ENCODE measurements around the gene SUCLG2. TPM values are rescaled to one million over a fixed set of nuclear protein-coding genes. Genes with fewer than 3 reads are reported as not detected.

The SUCLG2 gene
- total RNA-seq, 1 experiment from 2014 or later = 38.5 TPM

- Mint-ChIP-seq H3K9me3 (no peaks in the 10 kb centered on the region), H3K36me3 (ENCODE audit: insufficient read depth in 1 of 3, low read depth in 3 of 3) (peaks cover 0 to 3% (median 0%) of the 10 kb centered on the region in 3 experiments; a peak in 2 of 7 replicates), H3K27ac (no peak overlapping the region), H3K4me1 (peaks cover 0 to 2% of the 10 kb centered on the region in 2 experiments; a peak in 1 of 4 replicates), H3K4me3 (no peak overlapping the region), H3K27me3 (ENCODE audit: low read depth) (no peaks in the 10 kb centered on the region)
- H3K18ac ChIP-seq (ENCODE audit: insufficient read length, low read depth, low read length) = no peak overlapping the region
- no peaks in the 10 kb centered on the region for H3K23me2 ChIP-seq (ENCODE audit: insufficient read length, low read depth, low read length, poor library complexity, severe bottlenecking)
- no peak overlapping the region for H2AFZ ChIP-seq (ENCODE audit: low read length)
- no peak overlapping the region for H4K5ac ChIP-seq (ENCODE audit: insufficient read length, low read depth, low read length)
- H3K23ac ChIP-seq (ENCODE audit: insufficient read length, low read depth, low read length) = no peak overlapping the region
- H4K20me1 ChIP-seq (ENCODE audit: control insufficient read depth, insufficient read depth, insufficient read length) = no peaks in the 10 kb centered on the region
- no peak overlapping the region for H4K91ac ChIP-seq (ENCODE audit: insufficient read length, low read depth, low read length)
- H3K4me1 ChIP-seq (ENCODE audit: insufficient read depth, low read length) = no peaks in the 10 kb centered on the region
- H3K9me3 ChIP-seq (ENCODE audit: control insufficient read depth, low read depth, low read length) = no peaks in the 10 kb centered on the region
- no peak overlapping the region for H2BK15ac ChIP-seq (ENCODE audit: low read depth, low read length)
- no peak overlapping the region for H2BK120ac ChIP-seq (ENCODE audit: low read depth, low read length, poor library complexity, severe bottlenecking)
- H3K4ac ChIP-seq (ENCODE audit: low read depth, low read length) = no peak overlapping the region
- no peaks in the 10 kb centered on the region for H3K79me1 ChIP-seq (ENCODE audit: insufficient read depth, low read depth, low read length, poor library complexity, severe bottlenecking)
- DNase-seq = no peak
- H2BK5ac ChIP-seq (ENCODE audit: insufficient read length, low read length) = no peak overlapping the region
- TF ChIP-seq, protein P1, sequence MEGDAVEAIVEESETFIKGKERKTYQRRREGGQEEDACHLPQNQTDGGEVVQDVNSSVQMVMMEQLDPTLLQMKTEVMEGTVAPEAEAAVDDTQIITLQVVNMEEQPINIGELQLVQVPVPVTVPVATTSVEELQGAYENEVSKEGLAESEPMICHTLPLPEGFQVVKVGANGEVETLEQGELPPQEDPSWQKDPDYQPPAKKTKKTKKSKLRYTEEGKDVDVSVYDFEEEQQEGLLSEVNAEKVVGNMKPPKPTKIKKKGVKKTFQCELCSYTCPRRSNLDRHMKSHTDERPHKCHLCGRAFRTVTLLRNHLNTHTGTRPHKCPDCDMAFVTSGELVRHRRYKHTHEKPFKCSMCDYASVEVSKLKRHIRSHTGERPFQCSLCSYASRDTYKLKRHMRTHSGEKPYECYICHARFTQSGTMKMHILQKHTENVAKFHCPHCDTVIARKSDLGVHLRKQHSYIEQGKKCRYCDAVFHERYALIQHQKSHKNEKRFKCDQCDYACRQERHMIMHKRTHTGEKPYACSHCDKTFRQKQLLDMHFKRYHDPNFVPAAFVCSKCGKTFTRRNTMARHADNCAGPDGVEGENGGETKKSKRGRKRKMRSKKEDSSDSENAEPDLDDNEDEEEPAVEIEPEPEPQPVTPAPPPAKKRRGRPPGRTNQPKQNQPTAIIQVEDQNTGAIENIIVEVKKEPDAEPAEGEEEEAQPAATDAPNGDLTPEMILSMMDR (conservative IDR thresholded peaks at IDR 0.05) = no peak
- H2BK12ac ChIP-seq (ENCODE audit: insufficient read length, low read depth, low read length) = no peak overlapping the region
- H3K4me2 ChIP-seq (ENCODE audit: insufficient read depth, insufficient read length, low read length) = no peak overlapping the region
- H3K56ac ChIP-seq (ENCODE audit: insufficient read length, low read depth, low read length) = no peak overlapping the region
- H3K9ac ChIP-seq (ENCODE audit: extremely low read depth, insufficient read length, low read length) = no peak overlapping the region
- no CpG with 5 or more reads among the region's 3 CpGs for WGBS (ENCODE audit: extremely low coverage, insufficient read length, low lambda C conversion rate)
- H3K27me3 ChIP-seq (ENCODE audit: insufficient read depth, low read length) = no peaks in the 10 kb centered on the region
- H3K14ac ChIP-seq (ENCODE audit: insufficient read depth, low read length) = no peak overlapping the region
- no peaks in the 10 kb centered on the region for H3K79me2 ChIP-seq (ENCODE audit: insufficient read depth, low read length)
- no peak overlapping the region for H3K27ac ChIP-seq (ENCODE audit: insufficient read length, low read depth, low read length)
- H4K8ac ChIP-seq (replicated peaks; ENCODE audit: insufficient read length, low read depth, low read length) = no peak overlapping the region
- H3T11ph ChIP-seq (ENCODE audit: low read length) = no peak overlapping the region
- H2AK5ac ChIP-seq (ENCODE audit: insufficient read length, low read length) = no peak overlapping the region
- no peak overlapping the region for H2BK20ac ChIP-seq (ENCODE audit: low read depth, low read length, poor library complexity, severe bottlenecking)
Measured at GRCh38 chr3:67557848-67558355, 96.5 kb downstream of the SUCLG2 start.

All from H9 (cell line).